ENCODE measurements around the gene CSNK1A1L. TPM values are rescaled to one million over a fixed set of nuclear protein-coding genes. Genes with fewer than 3 reads are reported as not detected.
"Not testable (repeated sequence)": the region's sequence is repeated elsewhere in the genome, so short reads cannot be mapped to it uniquely, and the experiment has no call there.

CSNK1A1L gene
- total RNA-seq, 6 experiments from 2014 or later: not detected

DNA sequence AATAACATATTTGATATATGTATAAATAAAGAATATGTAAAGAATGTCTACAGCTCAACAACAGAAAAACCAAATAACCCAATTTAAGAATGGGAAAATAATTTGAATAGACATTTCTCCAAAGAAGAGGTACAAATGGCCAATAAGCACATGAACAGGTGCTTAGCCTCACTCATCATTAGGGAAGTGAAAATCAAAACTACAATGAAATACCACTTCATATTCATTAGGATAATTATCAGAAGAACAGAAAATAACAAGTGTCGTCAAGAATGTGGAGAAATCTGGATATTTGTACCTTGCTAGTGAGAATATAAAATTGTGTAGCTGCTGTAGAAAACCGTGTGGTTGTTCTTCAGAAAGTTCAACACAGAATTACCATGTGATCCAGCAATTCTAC is 37.6 kb downstream of the CSNK1A1L start:
- Histone ChIP-seq H3K9me3 (no peaks in the 10 kb centered on the region), H3K4me3 (no peak overlapping the region), H3K36me3 (no peaks in the 10 kb centered on the region), H3K27ac (no peak overlapping the region), H3K27me3 (no peaks in the 10 kb centered on the region), H3K4me1 (no peaks in the 10 kb centered on the region)
- DNase-seq: no peak
- TF ChIP-seq POLR2A (IDR thresholded peaks at IDR 0.05): no peak
- TF ChIP-seq, protein P1, sequence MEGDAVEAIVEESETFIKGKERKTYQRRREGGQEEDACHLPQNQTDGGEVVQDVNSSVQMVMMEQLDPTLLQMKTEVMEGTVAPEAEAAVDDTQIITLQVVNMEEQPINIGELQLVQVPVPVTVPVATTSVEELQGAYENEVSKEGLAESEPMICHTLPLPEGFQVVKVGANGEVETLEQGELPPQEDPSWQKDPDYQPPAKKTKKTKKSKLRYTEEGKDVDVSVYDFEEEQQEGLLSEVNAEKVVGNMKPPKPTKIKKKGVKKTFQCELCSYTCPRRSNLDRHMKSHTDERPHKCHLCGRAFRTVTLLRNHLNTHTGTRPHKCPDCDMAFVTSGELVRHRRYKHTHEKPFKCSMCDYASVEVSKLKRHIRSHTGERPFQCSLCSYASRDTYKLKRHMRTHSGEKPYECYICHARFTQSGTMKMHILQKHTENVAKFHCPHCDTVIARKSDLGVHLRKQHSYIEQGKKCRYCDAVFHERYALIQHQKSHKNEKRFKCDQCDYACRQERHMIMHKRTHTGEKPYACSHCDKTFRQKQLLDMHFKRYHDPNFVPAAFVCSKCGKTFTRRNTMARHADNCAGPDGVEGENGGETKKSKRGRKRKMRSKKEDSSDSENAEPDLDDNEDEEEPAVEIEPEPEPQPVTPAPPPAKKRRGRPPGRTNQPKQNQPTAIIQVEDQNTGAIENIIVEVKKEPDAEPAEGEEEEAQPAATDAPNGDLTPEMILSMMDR (IDR thresholded peaks at IDR 0.05): no peak
- 47% methylated on average over 2 of the region's 2 CpGs for WGBS (ENCODE audit: insufficient coverage, low coverage, low lambda C conversion rate, missing lambda C conversion rate)
- intact Hi-C loops (cut with DNase I): no loop called here
- ATAC-seq: no peak

- Histone ChIP-seq H3K4me1 (no peaks in the 10 kb centered on the region), H3K27ac (no peak overlapping the region), H3K9me3 (no peaks in the 10 kb centered on the region), H3K4me3 (no peak overlapping the region), H3K27me3 (no peaks in the 10 kb centered on the region), H3K36me3 (no peaks in the 10 kb centered on the region)
- intact Hi-C loops (cut with DNase I): no loop called here
- WGBS (ENCODE audit: insufficient coverage, low coverage, low lambda C conversion rate, missing lambda C conversion rate): 40% methylated on average over 2 of the region's 6 CpGs
- ATAC-seq (no peak), DNase-seq (no peak)
- TF ChIP-seq, protein P1 (IDR thresholded peaks at IDR 0.05): no peak
- no peak for TF ChIP-seq POLR2A (IDR thresholded peaks at IDR 0.05)
Measured at GRCh38 chr13:37065890-37066526, 39.5 kb downstream of the CSNK1A1L start.

- DNase-seq (no peak), ATAC-seq (peak in 1 of 4 donors; percentile 20)
- H3K27ac ChIP-seq: peak overlapping the region in 2 of 3 donors; percentile 73 to 86
- 11% methylated on average over 10 of the region's 10 CpGs for WGBS (ENCODE audit: insufficient coverage, low coverage, low lambda C conversion rate, missing lambda C conversion rate)
- no peaks in the 10 kb centered on the region for H3K27me3 ChIP-seq
- TF ChIP-seq, protein P1 (IDR thresholded peaks at IDR 0.05): no peak
- no peak for TF ChIP-seq POLR2A (IDR thresholded peaks at IDR 0.05)
- no peaks in the 10 kb centered on the region for H3K36me3 ChIP-seq
- H3K9me3 ChIP-seq: no peaks in the 10 kb centered on the region
- H3K4me1 ChIP-seq: peaks cover 0 to 9% (median 3%) of the 10 kb centered on the region in 4 donors
- H3K4me3 ChIP-seq: peak overlapping the region; percentile 81 to 100 (median 95)
- intact Hi-C loops (cut with DNase I): loop anchor here in 1 of 2 donors (10.0 kb wide), 1 partner anchor 55 kb away; the partner anchor contains the start of gene EXOSC8
Measured at GRCh38 chr13:37059848-37060192, 45.6 kb downstream of the CSNK1A1L start.

DNA sequence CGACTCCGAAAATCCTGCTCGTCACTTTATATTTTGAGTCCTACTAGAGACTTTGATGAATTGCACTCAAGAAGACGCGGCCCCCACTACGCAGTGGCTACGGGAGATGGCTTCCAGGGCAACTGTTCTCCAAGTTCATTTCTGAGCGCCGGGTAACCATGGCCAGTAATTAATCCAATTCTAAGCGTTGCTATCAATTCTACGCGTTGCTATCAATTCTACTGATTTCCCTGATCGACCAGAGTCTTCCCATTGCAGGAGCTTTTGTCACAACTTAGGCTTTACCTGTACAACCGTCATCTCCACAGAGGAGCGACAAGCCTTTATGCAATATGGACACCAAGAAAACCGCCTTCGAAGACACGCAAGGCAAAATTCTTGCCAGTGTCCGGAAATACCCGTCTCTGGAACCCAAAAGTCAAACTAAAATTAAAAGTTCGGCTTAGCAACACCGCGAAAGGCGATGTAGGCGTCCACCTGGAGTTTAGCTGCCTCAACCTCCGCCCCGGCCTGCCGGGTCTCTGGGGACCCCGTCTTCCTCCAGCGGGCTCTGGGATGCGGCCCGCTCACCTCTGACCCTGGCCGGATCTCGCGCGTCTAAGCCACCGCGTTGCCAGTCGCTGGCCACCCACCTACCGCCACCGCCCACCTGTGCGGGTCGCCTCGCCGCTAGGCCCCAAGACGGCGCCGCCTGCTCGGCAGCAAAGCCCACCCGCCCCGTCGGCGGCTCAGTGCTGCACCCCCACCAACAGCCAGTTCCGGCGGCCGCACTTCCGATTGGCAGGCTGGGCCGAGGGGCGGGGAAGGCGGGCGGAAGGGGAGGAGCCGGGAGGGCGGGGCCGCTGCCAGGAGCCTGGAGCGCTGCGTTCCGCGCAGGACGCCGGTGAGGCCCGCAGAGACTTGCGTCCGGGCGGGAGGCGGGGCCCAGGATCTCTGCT is 46.3 kb downstream of the CSNK1A1L start, which contains the start of gene SUPT20H:
Gene SUPT20H, minus strand, starts transcription at position 779 of the 938 bp plus-strand sequence. CDS start 8,198 bp downstream, outside the sequence.
- Histone ChIP-seq H3K4me1 (peaks cover 0 to 9% (median 3%) of the 10 kb centered on the region in 4 donors), H3K36me3 (no peaks in the 10 kb centered on the region), H3K4me3 (peak within 1 kb of the TSS; percentile 81 to 100 (median 95)), H3K9me3 (no peaks in the 10 kb centered on the region), H3K27me3 (no peaks in the 10 kb centered on the region), H3K27ac (peak within 1 kb of the TSS; percentile 73 to 86 (median 75))
- intact Hi-C loops (cut with DNase I): loop anchor here in 1 of 2 donors (10.0 kb wide), 1 partner anchor 54 kb away; the partner anchor contains the start of gene EXOSC8
- WGBS (ENCODE audit: insufficient coverage, low coverage, low lambda C conversion rate, missing lambda C conversion rate): under 1% methylated on average over 33 of the region's 75 CpGs
- DNase-seq (peak; percentile 96 to 97 (median 97)), ATAC-seq (peak; percentile 100)
- TF ChIP-seq, protein P1 (IDR thresholded peaks at IDR 0.05): no peak
- peak; percentile 80 for TF ChIP-seq POLR2A (IDR thresholded peaks at IDR 0.05)

DNA sequence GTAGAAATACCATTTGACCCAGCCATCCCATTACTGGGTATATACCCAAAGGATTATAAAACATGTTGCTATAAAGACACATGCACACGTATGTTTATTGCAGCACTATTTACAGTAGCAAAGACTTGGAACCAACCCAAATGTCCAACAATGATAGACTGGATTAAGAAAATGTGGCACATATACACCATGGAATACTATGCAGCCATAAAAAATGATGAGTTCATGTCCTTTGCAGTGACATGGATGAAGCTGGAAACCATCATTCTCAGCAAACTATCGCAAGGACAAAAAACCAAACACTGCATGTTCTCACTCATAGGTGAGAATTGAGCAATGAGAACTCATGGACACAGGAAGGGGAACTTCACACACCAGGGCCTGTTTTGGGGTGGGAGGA is 49.2 kb downstream of the CSNK1A1L start:
- not testable (repeated sequence) for H3K27me3 ChIP-seq, H3K27ac ChIP-seq, DNase-seq, H3K4me3 ChIP-seq, ATAC-seq, H3K4me1 ChIP-seq, H3K36me3 ChIP-seq, H3K9me3 ChIP-seq
- intact Hi-C loops (cut with DNase I): loop anchor here in 1 of 2 donors (10.0 kb wide), 1 partner anchor 51 kb away; the partner anchor contains the start of gene EXOSC8
- WGBS (ENCODE audit: insufficient coverage, low coverage, low lambda C conversion rate, missing lambda C conversion rate): 83% methylated on average over 2 of the region's 2 CpGs
